Measurements from ENCODE around the gene TWIST2.

Gene TWIST2

GRCh38 chr2:238941262-238941792 is 93.4 kb downstream of the TWIST2 start:
- Histone ChIP-seq H3K9me3 (ENCODE audit: low read length) (no peaks in the 10 kb centered on the region), H3K36me3 (ENCODE audit: insufficient read depth, low read length) (no peaks in the 10 kb centered on the region), H3K79me2 (ENCODE audit: insufficient read depth, low read length) (no peaks in the 10 kb centered on the region), H3K4me1 (ENCODE audit: insufficient read depth, low read length, severe bottlenecking) (no peaks in the 10 kb centered on the region), H3K27ac (ENCODE audit: low read depth, low read length, poor library complexity, severe bottlenecking) (no peak overlapping the region), H3K27me3 (ENCODE audit: insufficient read depth, low read length) (no peaks in the 10 kb centered on the region), H3F3A (ENCODE audit: insufficient read depth, low read length) (no peaks in the 10 kb centered on the region), H4K20me1 (ENCODE audit: insufficient read depth, low read length) (no peaks in the 10 kb centered on the region), H3K4me2 (ENCODE audit: low read length) (no peak overlapping the region), H2AFZ (ENCODE audit: low read length) (no peak overlapping the region), H3K4me3 (ENCODE audit: low read depth, low read length, poor library complexity, severe bottlenecking) (no peak overlapping the region), H3K9me2 (ENCODE audit: low read depth, low read length) (no peaks in the 10 kb centered on the region), H3K9ac (ENCODE audit: low read length) (no peak overlapping the region)
- TF ChIP-seq CTCF (IDR thresholded peaks at IDR 0.05; ENCODE audit: low read length) (no peak), EZH2 (IDR thresholded peaks at IDR 0.05; ENCODE audit: borderline replicate concordance, low read length) (no peak)

- Histone ChIP-seq H3K79me2 (ENCODE audit: insufficient read depth, low read length) (no peaks in the 10 kb centered on the region), H2AFZ (ENCODE audit: low read length) (no peak overlapping the region), H4K20me1 (ENCODE audit: insufficient read depth, low read length) (no peaks in the 10 kb centered on the region), H3F3A (ENCODE audit: insufficient read depth, low read length) (no peaks in the 10 kb centered on the region), H3K4me2 (ENCODE audit: low read length) (no peak overlapping the region), H3K27ac (ENCODE audit: low read depth, low read length, poor library complexity, severe bottlenecking) (no peak overlapping the region), H3K9ac (ENCODE audit: low read length) (no peak overlapping the region), H3K9me3 (ENCODE audit: low read length) (no peaks in the 10 kb centered on the region), H3K4me1 (ENCODE audit: insufficient read depth, low read length, severe bottlenecking) (no peaks in the 10 kb centered on the region), H3K27me3 (ENCODE audit: insufficient read depth, low read length) (no peaks in the 10 kb centered on the region), H3K36me3 (ENCODE audit: insufficient read depth, low read length) (no peaks in the 10 kb centered on the region), H3K4me3 (ENCODE audit: low read depth, low read length, poor library complexity, severe bottlenecking) (no peak overlapping the region), H3K9me2 (ENCODE audit: low read depth, low read length) (no peaks in the 10 kb centered on the region)
- TF ChIP-seq CTCF (IDR thresholded peaks at IDR 0.05; ENCODE audit: low read length): no peak
- TF ChIP-seq EZH2 (IDR thresholded peaks at IDR 0.05; ENCODE audit: borderline replicate concordance, low read length): no peak
These were observed 94.3 kb downstream of the TWIST2 start for GRCh38 chr2:238942080-238942725.

DNA sequence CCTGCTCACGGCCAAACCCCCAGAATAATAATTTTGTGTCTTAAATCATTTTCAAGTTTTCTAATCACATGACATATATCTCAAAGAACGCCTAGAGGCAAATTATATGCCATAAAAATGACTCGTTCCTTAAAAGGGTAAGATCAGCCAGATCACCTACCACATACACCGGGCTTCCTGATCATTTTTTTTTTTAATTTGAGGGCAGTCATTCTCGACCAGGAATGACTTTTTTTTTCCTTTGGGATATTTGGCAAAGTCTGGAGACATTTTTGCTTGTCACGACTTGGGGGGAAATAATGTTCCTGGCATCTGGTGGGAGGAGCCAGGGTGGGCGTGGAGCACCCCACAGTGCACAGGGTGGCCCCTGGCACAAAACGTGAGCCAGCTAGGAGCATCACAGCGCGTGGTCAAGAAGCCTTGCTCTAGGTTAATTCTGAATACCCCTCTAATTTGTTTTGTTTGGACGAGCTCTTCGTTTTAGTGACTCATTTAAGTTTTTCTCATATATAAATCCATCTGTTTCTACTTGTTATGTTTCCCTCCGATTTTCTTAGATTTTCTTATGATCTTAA is 94.9 kb downstream of the TWIST2 start:
- H3K4me3 ChIP-seq (ENCODE audit: low read depth, low read length, poor library complexity, severe bottlenecking): no peak overlapping the region
- H3K79me2 ChIP-seq (ENCODE audit: insufficient read depth, low read length): no peaks in the 10 kb centered on the region
- no peak overlapping the region for H3K9ac ChIP-seq (ENCODE audit: low read length)
- no peak for TF ChIP-seq EZH2 (IDR thresholded peaks at IDR 0.05; ENCODE audit: borderline replicate concordance, low read length)
- TF ChIP-seq CTCF (IDR thresholded peaks at IDR 0.05; ENCODE audit: low read length): no peak
- H3K36me3 ChIP-seq (ENCODE audit: insufficient read depth, low read length): no peaks in the 10 kb centered on the region
- no peak overlapping the region for H3K4me2 ChIP-seq (ENCODE audit: low read length)
- no peaks in the 10 kb centered on the region for H3K4me1 ChIP-seq (ENCODE audit: insufficient read depth, low read length, severe bottlenecking)
- no peaks in the 10 kb centered on the region for H3F3A ChIP-seq (ENCODE audit: insufficient read depth, low read length)
- H3K9me3 ChIP-seq (ENCODE audit: low read length): no peaks in the 10 kb centered on the region
- H2AFZ ChIP-seq (ENCODE audit: low read length): no peak overlapping the region
- H4K20me1 ChIP-seq (ENCODE audit: insufficient read depth, low read length): no peaks in the 10 kb centered on the region
- no peaks in the 10 kb centered on the region for H3K9me2 ChIP-seq (ENCODE audit: low read depth, low read length)
- H3K27me3 ChIP-seq (ENCODE audit: insufficient read depth, low read length): no peaks in the 10 kb centered on the region
- no peak overlapping the region for H3K27ac ChIP-seq (ENCODE audit: low read depth, low read length, poor library complexity, severe bottlenecking)

All from OCI-LY1 (cell line).